Measurements from ENCODE around the gene NETO2.
"Not testable (repeated sequence)": the region's sequence is repeated elsewhere in the genome, so short reads cannot be mapped to it uniquely, and the experiment has no call there.

Gene NETO2

DNA sequence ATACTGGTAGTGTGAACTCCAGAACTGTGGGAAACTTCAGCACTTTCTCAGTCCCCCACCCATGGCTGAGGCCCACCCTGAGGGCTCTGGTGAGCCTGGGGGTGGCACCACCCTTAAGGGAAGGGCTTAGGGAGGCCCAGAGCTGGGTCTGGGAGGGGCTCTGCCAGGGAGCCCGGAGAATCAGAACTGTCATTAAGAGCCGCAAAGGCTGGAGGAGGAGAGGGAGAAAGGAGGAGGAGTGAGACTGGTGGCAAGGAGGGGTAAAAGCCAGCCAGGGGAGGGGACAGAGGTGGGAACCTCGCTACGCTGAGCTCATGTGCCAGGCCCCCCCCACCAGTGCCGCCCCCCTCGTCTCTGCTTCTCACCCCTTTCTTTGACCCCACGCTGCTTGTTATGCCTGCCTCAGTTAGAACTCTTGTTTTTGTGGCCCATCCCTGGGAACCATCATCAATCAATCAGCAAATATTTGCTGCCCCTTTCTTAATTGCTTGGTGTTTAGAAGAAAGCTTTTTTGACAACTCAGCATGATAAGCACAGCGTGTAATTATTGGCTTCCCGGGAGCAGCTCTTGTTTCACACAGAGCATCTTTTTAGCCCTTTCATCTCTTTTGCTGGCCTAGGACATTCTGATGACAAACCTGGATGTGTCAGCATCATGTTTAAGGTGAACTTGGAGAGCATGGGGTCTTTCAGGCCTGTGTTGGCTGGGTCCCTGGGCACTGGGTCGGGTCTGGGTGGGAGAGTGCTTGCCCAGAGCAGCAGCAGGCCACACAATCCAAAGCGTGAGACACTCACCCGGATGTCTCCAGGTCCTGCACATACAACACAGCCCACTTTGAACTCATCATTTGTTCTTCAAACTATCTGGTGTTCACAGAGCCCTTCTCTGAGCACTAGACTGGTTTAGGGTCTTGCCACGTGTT is 77.7 kb downstream of the NETO2 start:
- Histone ChIP-seq H3K4me3 (ENCODE audit: low read length in 2 of 2) (no peak overlapping the region), H3K27ac (ENCODE audit: low read length) (no peak overlapping the region), H3K27me3 (ENCODE audit: control insufficient read depth in 1 of 2, insufficient read depth in 2 of 2, low read length in 2 of 2) (peaks cover 0 to 2% of the 10 kb centered on the region in 2 donors), H3K4me1 (ENCODE audit: control insufficient read depth, insufficient read depth, low read length) (no peaks in the 10 kb centered on the region), H3K9ac (ENCODE audit: low read length in 2 of 2) (no peak overlapping the region), H3K36me3 (ENCODE audit: control insufficient read depth in 2 of 2, insufficient read depth in 2 of 2, low read length in 2 of 2) (no peaks in the 10 kb centered on the region), H3K9me3 (ENCODE audit: control insufficient read depth in 2 of 2, low read length in 2 of 2) (peaks cover 0 to 5% of the 10 kb centered on the region in 2 donors)

DNA sequence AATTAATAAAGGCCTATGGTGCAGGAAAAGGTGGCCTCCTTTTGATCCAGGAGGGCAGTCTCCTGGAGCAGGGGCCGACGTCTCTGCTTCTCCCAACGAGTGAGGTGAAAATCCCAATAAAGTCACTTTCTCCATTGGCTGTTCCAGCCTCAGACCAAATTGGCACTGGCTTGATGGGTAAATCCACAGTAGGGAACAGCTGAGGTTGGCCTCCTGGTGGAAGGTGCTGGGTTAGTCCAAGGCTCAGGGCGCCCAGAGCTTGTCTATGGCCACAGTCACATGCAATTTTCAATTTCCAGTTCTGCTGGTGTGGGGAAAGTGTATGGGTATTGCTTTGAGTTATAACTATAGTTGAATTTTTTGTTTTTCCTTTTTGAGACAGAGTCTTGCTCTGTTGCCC is 79.0 kb downstream of the NETO2 start:
- H3K36me3 ChIP-seq (ENCODE audit: control insufficient read depth in 2 of 2, insufficient read depth in 2 of 2, low read length in 2 of 2) = no peaks in the 10 kb centered on the region
- no peak overlapping the region for H3K4me3 ChIP-seq (ENCODE audit: low read length in 2 of 2)
- H3K27ac ChIP-seq (ENCODE audit: low read length) = no peak overlapping the region
- peaks cover 0 to 2% of the 10 kb centered on the region in 2 donors for H3K27me3 ChIP-seq (ENCODE audit: control insufficient read depth in 1 of 2, insufficient read depth in 2 of 2, low read length in 2 of 2)
- H3K4me1 ChIP-seq (ENCODE audit: control insufficient read depth, insufficient read depth, low read length) = no peaks in the 10 kb centered on the region
- peaks cover 0 to 5% of the 10 kb centered on the region in 2 donors for H3K9me3 ChIP-seq (ENCODE audit: control insufficient read depth in 2 of 2, low read length in 2 of 2)
- H3K9ac ChIP-seq (ENCODE audit: low read length in 2 of 2) = no peak overlapping the region

DNA sequence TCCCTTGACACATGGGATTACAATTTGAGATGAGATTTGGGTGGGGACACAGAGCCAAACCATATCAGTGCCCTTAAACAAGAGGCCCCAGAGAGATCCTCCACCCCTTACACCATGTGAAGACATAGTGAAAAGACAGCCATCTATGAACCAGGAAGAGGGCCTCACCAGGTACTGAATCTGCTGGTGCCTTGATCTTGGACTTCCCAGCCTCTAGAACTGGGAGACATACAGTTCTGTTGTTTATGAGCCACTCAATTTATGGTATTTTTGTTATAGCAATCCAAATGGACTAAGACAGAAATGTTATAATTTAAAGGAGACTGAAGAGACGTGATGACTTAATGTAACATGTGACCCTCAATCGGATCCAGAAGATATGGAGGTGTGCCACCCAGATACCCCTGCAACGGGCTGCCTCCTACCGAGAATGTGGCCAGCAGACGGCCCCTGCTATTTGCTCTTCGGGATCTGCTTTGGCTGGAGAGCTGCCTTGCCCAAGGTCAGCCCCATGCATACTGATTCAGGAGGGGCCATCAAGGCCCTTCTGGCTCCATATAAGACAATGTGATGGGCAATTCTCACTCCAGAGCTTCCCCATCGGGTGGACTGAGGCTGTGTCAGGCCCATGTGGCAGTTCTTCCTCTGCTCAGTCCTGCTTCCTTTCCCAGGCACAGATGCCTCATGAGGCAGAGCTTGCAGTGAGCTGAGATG is 80.6 kb downstream of the NETO2 start:
- Histone ChIP-seq H3K9ac (ENCODE audit: low read length in 2 of 2) (no peak overlapping the region), H3K9me3 (ENCODE audit: control insufficient read depth in 2 of 2, low read length in 2 of 2) (peaks cover 0 to 5% of the 10 kb centered on the region in 2 donors), H3K36me3 (ENCODE audit: control insufficient read depth in 2 of 2, insufficient read depth in 2 of 2, low read length in 2 of 2) (no peaks in the 10 kb centered on the region), H3K27me3 (ENCODE audit: control insufficient read depth in 1 of 2, insufficient read depth in 2 of 2, low read length in 2 of 2) (peaks cover 0 to 2% of the 10 kb centered on the region in 2 donors), H3K4me3 (ENCODE audit: low read length in 2 of 2) (no peak overlapping the region), H3K27ac (ENCODE audit: low read length) (no peak overlapping the region), H3K4me1 (ENCODE audit: control insufficient read depth, insufficient read depth, low read length) (no peaks in the 10 kb centered on the region)

DNA sequence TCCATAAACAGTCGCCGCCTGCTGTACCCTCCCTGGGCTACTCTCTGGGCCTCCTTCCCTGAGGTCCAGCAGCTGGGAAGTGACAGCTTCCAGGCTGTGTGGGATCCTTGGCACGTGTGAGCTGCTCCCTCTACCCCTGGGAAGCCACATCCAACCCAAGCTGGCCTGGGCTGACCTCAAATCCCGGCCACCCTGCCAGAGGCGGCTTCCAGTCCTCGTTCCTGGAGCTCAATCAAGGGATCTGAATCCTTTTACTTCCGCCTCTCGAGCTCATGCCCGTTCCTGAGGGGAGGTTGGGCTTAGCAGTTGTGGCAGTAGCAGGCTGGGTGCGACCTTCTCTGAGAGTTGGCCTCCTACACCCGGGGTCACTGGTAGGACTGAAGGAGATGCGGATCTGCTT is 82.5 kb downstream of the NETO2 start:
- peaks cover 0 to 1% of the 10 kb centered on the region in 2 donors for H3K27me3 ChIP-seq (ENCODE audit: control insufficient read depth in 1 of 2, insufficient read depth in 2 of 2, low read length in 2 of 2)
- H3K27ac ChIP-seq (ENCODE audit: low read length) = no peak overlapping the region
- no peaks in the 10 kb centered on the region for H3K36me3 ChIP-seq (ENCODE audit: control insufficient read depth in 2 of 2, insufficient read depth in 2 of 2, low read length in 2 of 2)
- H3K9ac ChIP-seq (ENCODE audit: low read length in 2 of 2) = no peak overlapping the region
- peaks cover 0 to 5% of the 10 kb centered on the region in 2 donors for H3K9me3 ChIP-seq (ENCODE audit: control insufficient read depth in 2 of 2, low read length in 2 of 2)
- no peaks in the 10 kb centered on the region for H3K4me1 ChIP-seq (ENCODE audit: control insufficient read depth, insufficient read depth, low read length)
- no peak overlapping the region for H3K4me3 ChIP-seq (ENCODE audit: low read length in 2 of 2)

DNA sequence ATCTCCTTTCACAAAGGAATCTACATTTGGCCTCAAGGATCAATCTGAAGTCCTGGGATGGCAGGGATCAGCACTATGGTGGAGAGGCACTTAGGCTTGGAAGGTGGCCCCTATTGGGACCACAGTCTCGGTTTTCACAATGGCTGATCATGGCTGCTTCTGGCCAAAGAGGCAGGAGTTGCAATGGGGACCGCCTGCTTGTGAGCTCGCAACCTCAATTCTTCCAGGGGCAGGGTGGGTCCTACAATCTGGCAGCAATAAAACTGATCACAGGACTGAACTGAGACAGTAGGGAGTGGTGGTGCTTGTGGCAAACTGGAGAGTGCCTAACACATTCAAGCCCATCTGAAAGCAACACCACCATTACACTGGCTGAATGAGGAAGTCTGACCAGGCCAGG is 83.1 kb downstream of the NETO2 start:
- Histone ChIP-seq H3K9me3 (ENCODE audit: control insufficient read depth in 2 of 2, low read length in 2 of 2) (peaks cover 0 to 5% of the 10 kb centered on the region in 2 donors), H3K36me3 (ENCODE audit: control insufficient read depth in 2 of 2, insufficient read depth in 2 of 2, low read length in 2 of 2) (no peaks in the 10 kb centered on the region), H3K27ac (ENCODE audit: low read length) (no peak overlapping the region), H3K4me3 (ENCODE audit: low read length in 2 of 2) (no peak overlapping the region), H3K4me1 (ENCODE audit: control insufficient read depth, insufficient read depth, low read length) (no peaks in the 10 kb centered on the region), H3K27me3 (ENCODE audit: control insufficient read depth in 1 of 2, insufficient read depth in 2 of 2, low read length in 2 of 2) (no peaks in the 10 kb centered on the region), H3K9ac (ENCODE audit: low read length in 2 of 2) (no peak overlapping the region)

DNA sequence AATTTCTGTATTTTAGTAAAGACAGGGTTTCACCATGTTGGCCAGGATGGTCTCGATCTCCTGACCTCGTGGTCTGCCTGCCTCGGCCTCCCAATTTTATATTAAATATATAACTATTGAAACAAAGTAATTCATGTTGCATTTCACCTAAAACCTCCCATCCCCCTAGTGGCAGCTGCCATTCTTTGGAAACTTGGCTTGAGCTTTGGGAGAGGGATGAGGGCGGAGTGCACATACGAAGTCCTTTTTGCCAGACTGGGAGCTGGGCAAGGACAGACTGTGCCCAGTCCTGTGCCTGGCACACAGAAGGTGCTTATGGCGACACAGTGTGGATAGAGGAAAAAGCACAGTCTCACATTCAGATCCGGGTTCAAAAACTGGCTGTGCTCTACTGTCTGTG is 83.8 kb downstream of the NETO2 start:
- H3K4me3 ChIP-seq (ENCODE audit: low read length in 2 of 2) = no peak overlapping the region
- no peaks in the 10 kb centered on the region for H3K27me3 ChIP-seq (ENCODE audit: control insufficient read depth in 1 of 2, insufficient read depth in 2 of 2, low read length in 2 of 2)
- peaks cover 0 to 5% of the 10 kb centered on the region in 2 donors for H3K9me3 ChIP-seq (ENCODE audit: control insufficient read depth in 2 of 2, low read length in 2 of 2)
- H3K4me1 ChIP-seq (ENCODE audit: control insufficient read depth, insufficient read depth, low read length) = no peaks in the 10 kb centered on the region
- no peak overlapping the region for H3K27ac ChIP-seq (ENCODE audit: low read length)
- no peaks in the 10 kb centered on the region for H3K36me3 ChIP-seq (ENCODE audit: control insufficient read depth in 2 of 2, insufficient read depth in 2 of 2, low read length in 2 of 2)
- no peak overlapping the region for H3K9ac ChIP-seq (ENCODE audit: low read length in 2 of 2)

DNA sequence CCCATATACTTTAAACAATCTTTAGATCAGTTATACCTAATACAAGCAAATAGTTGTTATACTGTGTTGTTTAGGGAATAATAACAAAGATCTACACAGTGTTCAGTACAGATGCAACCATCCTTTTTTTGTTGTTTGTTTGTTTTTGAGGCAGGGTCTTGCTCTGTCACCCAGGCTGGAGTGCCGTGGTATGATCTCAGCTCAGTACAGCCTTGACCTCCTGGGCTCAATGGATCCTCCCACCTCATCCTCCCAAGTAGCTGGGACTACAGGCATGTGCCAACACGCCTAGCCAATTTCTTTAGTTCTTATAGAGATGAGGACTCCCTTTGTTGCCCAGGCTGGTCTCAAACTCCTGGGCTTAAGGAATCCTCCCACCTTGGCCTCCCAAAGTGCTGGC is 84.6 kb downstream of the NETO2 start:
- not testable (repeated sequence) for H3K27ac ChIP-seq (ENCODE audit: low read length); H3K4me3 ChIP-seq (ENCODE audit: low read length in 2 of 2); H3K9ac ChIP-seq (ENCODE audit: low read length in 2 of 2); H3K9me3 ChIP-seq (ENCODE audit: control insufficient read depth in 2 of 2, low read length in 2 of 2); H3K27me3 ChIP-seq (ENCODE audit: control insufficient read depth in 1 of 2, insufficient read depth in 2 of 2, low read length in 2 of 2); H3K4me1 ChIP-seq (ENCODE audit: control insufficient read depth, insufficient read depth, low read length); H3K36me3 ChIP-seq (ENCODE audit: control insufficient read depth in 2 of 2, insufficient read depth in 2 of 2, low read length in 2 of 2)

DNA sequence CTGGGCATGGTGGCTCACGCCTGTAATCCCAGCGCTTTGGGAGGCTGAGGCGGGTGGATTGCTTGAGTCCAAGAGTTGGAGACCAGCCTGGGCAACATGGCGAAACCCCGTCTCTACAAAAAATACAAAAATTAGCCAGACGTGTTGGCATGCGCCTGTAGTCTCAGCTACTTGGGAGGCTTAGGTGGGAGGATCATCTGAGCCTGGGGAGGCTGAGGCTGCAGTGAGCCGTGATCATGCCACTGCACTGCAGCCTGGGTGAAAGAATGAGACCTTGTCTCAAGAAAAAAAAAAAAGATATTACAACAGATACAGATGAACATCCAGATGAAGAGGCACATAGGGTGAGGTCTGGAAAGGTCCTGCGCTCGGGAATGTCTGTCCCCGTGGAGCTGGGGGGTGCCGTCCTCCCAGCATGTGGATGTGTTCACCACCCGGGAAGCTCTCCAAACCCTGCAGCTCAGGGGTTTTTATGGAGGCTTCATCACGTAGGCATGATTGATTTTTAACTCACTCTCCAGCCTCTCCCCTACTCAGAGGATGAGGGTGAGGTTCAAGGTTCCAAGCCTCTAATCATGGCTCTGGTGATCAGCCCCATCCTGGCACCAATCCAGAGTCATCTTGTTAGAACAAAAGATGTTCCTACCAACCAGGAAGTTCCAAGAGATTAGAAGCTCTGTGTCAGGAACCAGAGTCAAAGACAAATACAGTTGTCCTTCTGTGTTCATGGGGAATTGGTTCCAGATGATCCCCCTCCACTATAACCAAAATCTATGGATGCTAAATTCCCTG is 85.3 kb downstream of the NETO2 start:
- H3K4me1 ChIP-seq (ENCODE audit: control insufficient read depth, insufficient read depth, low read length) = no peaks in the 10 kb centered on the region
- H3K27me3 ChIP-seq (ENCODE audit: control insufficient read depth in 1 of 2, insufficient read depth in 2 of 2, low read length in 2 of 2) = no peaks in the 10 kb centered on the region
- no peak overlapping the region for H3K27ac ChIP-seq (ENCODE audit: low read length)
- H3K9me3 ChIP-seq (ENCODE audit: control insufficient read depth in 2 of 2, low read length in 2 of 2) = peaks cover 0 to 5% of the 10 kb centered on the region in 2 donors
- H3K36me3 ChIP-seq (ENCODE audit: control insufficient read depth in 2 of 2, insufficient read depth in 2 of 2, low read length in 2 of 2) = no peaks in the 10 kb centered on the region
- no peak overlapping the region for H3K4me3 ChIP-seq (ENCODE audit: low read length in 2 of 2)
- H3K9ac ChIP-seq (ENCODE audit: low read length in 2 of 2) = no peak overlapping the region

DNA sequence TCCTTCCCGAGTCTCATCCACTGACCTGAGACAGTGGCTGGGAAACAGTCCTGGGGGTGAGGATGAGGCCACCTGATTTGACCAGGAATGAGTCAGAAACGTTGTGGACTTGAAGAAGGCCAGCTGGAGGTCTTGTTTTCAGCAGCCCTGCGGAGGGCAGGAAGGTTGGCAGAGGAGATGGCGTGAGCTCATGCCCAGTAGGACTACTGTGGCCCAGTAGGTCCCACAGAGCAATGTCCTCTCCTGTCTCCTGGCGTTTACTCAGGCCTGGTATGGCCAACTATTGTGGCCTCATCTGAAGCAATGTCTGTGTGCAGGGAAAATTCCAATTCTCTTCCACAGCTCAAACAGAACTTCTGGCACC is 86.1 kb downstream of the NETO2 start:
- Histone ChIP-seq H3K9ac (ENCODE audit: low read length in 2 of 2) (no peak overlapping the region), H3K4me1 (ENCODE audit: control insufficient read depth, insufficient read depth, low read length) (no peaks in the 10 kb centered on the region), H3K27ac (ENCODE audit: low read length) (no peak overlapping the region), H3K4me3 (ENCODE audit: low read length in 2 of 2) (no peak overlapping the region), H3K27me3 (ENCODE audit: control insufficient read depth in 1 of 2, insufficient read depth in 2 of 2, low read length in 2 of 2) (no peaks in the 10 kb centered on the region), H3K36me3 (ENCODE audit: control insufficient read depth in 2 of 2, insufficient read depth in 2 of 2, low read length in 2 of 2) (no peaks in the 10 kb centered on the region), H3K9me3 (ENCODE audit: control insufficient read depth in 2 of 2, low read length in 2 of 2) (peaks cover 0 to 5% of the 10 kb centered on the region in 2 donors)

DNA sequence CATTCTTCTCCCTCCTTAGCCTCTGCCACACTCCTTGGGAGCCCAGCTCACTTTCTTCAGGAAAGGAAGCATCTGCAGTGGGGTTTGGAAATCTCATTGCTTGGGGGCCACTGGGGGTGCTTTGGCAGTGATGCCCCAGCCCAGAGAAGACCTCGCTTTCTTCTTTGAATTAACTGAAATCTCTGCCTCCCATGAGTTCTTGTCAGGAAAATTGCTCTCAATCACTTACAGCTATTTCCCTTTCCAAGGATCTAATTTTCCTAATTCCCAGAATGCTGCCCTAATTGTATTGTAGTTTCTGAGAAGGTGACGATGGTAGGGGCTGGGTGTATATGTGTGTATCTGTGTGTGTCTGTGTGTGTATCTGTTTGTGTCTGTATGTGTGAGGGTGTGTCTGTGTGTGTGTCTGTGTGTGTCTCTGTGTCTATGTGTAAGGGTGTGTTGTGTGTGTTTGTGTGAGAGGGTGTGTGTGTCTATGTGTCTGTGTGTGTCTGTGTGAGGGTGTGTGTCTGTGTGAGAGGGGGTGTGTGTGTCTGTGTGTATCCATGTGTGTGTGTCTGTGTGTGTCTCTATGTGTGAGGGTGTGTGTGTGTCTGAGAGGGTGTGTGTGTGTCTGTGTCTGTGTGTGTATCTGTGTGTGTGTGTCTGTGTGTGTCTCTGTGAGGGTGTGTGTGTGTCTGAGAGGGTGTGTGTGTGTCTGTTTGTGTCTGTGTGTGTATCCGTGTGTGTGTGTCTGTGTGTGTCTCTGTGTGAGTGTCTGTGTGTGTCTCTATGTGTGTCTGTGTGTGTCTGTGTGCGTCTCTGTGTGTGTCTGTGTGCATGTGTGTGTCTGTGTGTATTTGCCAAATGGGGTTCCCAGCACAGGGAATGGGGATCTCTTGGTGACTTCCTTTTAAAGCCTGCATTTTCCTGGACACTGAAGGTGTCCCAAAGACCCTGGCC is 86.8 kb downstream of the NETO2 start:
- no peaks in the 10 kb centered on the region for H3K4me1 ChIP-seq (ENCODE audit: control insufficient read depth, insufficient read depth, low read length)
- no peaks in the 10 kb centered on the region for H3K9me3 ChIP-seq (ENCODE audit: control insufficient read depth in 2 of 2, low read length in 2 of 2)
- H3K27ac ChIP-seq (ENCODE audit: low read length) = no peak overlapping the region
- H3K4me3 ChIP-seq (ENCODE audit: low read length in 2 of 2) = no peak overlapping the region
- H3K9ac ChIP-seq (ENCODE audit: low read length in 2 of 2) = no peak overlapping the region
- no peaks in the 10 kb centered on the region for H3K36me3 ChIP-seq (ENCODE audit: control insufficient read depth in 2 of 2, insufficient read depth in 2 of 2, low read length in 2 of 2)
- no peaks in the 10 kb centered on the region for H3K27me3 ChIP-seq (ENCODE audit: control insufficient read depth in 1 of 2, insufficient read depth in 2 of 2, low read length in 2 of 2)
